Vein endothelial cell (primary cell): ENCODE measurements around the gene LRRC55. TPM values are rescaled to one million over a fixed set of nuclear protein-coding genes. Genes with fewer than 3 reads are reported as not detected.

Source experiments
- total RNA-seq: library from RNA; depleted of rRNA; stranded (reverse); fragments of >200 nt; gene quantifications from 2 replicates; pipeline ENCODE4 v1.2.3, GENCODE V29; 2012

Gene LRRC55
- total RNA-seq: not detected in 2 replicates

GRCh38 chr11:57181678-57182305, at the start of gene LRRC55:
Gene LRRC55, plus strand, starts transcription at chr11:57181953. Its CDS starts 70 bp downstream, at chr11:57182023.

GRCh38 chr11:57237204-57237681, 55.5 kb downstream of the LRRC55 start, which contains the start of gene APLNR:
Gene APLNR, minus strand, starts transcription at chr11:57237250. Its CDS starts 246 bp downstream, at chr11:57237004.

Other genes with a start within 250 kb of the LRRC55 start
- not detected in 2 replicates for gene OR5AK2, start 193.0 kb upstream of the LRRC55 start, total RNA-seq
- 0.48 TPM in 1 of 2 replicates, not detected in the other for gene APLNR, start 55.3 kb downstream of the LRRC55 start, total RNA-seq
- gene TNKS1BP1, start 143.0 kb downstream of the LRRC55 start, total RNA-seq: 64.3 and 75.8 TPM in 2 replicates
- 83.9 and 99.4 TPM in 2 replicates for gene SSRP1, start 153.9 kb downstream of the LRRC55 start, total RNA-seq
- gene P2RX3, start 156.4 kb downstream of the LRRC55 start, total RNA-seq: not detected in 2 replicates
- gene PRG3, start 199.2 kb downstream of the LRRC55 start, total RNA-seq: not detected in 2 replicates
- not detected in 2 replicates for gene PRG2, start 208.7 kb downstream of the LRRC55 start, total RNA-seq
- gene SLC43A3, start 245.2 kb downstream of the LRRC55 start, total RNA-seq: 107 and 123 TPM in 2 replicates